ENCODE data around the gene PRRC2C. TPM values are rescaled to one million over a fixed set of nuclear protein-coding genes. Genes with fewer than 3 reads are reported as not detected.
"Not testable (repeated sequence)": the region's sequence is repeated elsewhere in the genome, so short reads cannot be mapped to it uniquely, and the experiment has no call there.

Gene PRRC2C
- total RNA-seq, 1 experiment from 2014 or later: 48.3 TPM

DNA sequence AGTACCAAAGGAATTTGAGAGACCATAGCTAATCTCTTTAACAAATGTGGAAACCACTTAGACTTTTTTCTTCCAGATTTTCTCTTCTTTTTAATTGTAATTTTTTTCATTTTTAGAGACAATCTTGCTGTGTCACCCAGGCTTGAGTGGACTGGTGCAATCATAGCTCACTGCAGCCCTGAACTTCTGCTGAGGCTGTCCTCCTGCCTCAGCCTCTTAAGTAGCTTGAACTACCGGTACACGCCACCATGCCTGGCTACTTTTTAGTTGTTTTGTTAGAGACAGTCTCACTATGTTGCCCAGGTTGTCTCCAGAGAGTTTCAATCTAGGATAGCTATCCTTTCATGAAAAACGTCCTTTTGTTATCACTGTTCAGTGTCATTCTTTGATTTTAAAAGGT is 15.0 kb downstream of the PRRC2C start:
- DNase-seq (ENCODE audit: low read depth): no peak

- no peak for DNase-seq (ENCODE audit: low read depth)
These were observed 15.5 kb downstream of the PRRC2C start for GRCh38 chr1:171500803-171501202.

DNA sequence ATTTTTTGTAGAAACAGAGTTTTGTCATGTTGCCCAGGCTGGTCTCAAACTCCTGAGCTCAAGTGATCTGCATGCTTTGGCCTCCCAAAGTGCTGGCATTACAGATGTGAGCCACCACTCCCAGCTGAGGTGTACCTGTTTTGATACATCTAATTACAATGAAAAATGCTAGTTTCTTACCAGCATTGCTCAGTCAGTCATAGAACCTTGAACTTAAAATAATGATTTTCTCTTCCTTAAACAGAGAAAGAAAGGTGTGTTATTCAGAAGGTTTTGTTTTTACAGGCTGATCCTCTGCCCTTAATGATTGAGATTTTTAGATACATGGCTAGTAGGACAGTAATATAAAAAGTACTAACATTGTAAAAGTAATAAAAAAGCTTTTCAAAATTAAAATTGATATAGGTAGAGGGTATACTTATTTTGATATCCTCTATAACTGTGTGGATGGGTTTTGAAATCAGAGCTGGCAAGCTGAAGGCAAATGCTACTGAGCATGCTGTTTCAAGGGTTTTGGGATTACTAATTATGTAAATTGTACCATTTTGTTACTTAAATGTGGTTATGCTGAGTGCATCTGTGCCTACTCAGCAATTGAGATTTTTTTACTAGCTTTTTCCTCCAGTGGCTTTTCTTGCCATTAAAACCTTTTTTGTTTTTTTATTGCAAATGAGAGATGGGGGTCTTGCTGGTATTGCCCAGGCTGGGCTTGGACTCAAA is 16.1 kb downstream of the PRRC2C start:
- no peak for DNase-seq (ENCODE audit: low read depth)

- no peak for DNase-seq (ENCODE audit: low read depth)
These were observed 21.4 kb downstream of the PRRC2C start for GRCh38 chr1:171506525-171507304.

DNA sequence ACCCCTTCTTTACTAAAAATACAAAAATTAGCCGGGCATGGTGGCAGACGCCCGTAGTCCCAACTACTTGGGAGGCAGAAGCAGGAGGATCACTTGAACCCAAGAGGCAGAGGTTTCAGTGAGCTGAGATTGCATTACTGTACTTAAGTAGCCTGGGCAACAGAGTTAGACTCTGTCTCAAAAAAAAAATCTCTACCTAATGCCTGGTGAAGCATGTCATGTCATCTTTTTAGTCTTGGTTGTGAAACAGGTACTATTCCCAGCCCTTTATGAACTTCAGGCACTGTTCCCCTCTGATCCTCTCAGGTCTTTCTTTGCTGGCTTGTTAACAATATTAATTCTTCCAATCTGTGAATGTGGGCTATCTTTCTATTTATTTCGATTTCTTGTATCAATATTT is 22.1 kb downstream of the PRRC2C start:
- DNase-seq (ENCODE audit: low read depth): no peak

DNA sequence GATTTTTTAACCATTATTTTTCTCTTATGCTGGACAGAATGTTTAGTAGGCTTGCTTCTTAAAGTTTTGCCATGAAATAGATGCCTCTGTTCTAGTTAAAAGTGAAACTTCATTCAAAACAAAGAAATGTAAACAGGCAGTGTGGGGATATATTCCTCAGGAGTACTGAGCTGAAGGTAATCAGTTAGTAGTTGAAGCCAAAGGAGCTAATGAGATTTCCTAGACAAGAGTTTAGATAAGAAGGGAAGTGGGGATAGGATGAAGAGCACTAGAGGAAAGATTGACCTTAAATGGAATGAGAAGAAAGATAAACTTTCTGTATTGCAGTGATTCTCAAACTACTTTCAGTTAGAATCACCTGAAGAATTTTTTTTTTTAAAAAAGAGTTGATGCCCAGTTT is 23.9 kb downstream of the PRRC2C start:
- DNase-seq (ENCODE audit: low read depth): no peak

DNA sequence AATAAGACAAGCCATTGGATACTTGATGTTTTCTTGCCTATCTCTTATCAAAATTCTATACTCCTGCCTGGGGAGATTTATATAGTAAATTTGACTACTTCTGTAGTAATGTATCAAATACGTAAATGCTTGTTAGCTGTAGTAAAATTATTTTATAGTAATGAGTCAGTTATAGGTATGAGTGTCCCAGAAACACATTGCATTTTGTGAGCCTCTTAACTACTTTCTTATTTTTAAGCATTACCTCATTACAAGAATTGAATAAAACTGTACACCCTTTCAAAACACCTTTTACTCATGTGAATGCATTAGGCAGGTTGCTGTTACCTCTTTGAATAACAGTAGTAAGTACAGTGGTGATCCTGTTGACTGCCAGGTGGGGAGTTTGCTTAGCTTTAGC is 28.4 kb downstream of the PRRC2C start:
- DNase-seq (ENCODE audit: low read depth): no peak

DNA sequence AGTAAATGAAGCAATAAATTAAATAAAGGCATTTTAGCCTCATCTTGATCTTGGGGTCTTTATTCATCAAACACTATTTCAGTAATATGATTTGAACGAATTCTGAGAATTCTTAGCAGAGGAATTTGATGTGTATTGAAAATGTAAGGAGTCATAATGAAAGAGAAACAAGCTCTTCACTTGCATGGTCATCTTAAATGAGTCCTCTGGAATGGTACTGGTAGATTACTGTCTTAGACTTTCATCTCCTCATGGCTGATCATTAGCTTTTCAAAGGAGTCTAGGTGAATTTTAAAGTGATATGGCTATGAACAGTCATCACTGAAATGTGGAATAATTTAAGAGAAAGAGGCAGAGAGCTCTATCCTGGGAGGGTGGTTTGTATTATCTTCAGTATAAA is 30.0 kb downstream of the PRRC2C start:
- no peak for DNase-seq (ENCODE audit: low read depth)

DNA sequence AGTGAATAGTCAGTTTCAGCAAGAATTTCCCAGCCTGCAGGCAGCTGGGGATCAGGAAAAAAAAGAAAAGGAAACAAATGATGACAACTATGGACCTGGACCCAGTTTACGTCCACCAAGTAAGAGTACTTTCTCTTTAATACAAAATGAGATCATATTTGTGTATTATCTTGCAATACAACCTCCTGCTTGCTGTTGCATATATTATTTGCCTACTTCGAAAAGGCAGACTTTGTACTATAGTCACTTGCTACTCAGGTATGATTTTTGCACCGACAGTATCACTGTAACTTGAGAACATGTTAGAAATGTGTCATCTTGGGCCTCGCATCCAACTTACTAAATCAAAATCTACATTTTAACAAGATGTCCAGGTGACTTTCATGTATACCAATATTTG is 30.4 kb downstream of the PRRC2C start:
- no peak for DNase-seq (ENCODE audit: low read depth)

DNA sequence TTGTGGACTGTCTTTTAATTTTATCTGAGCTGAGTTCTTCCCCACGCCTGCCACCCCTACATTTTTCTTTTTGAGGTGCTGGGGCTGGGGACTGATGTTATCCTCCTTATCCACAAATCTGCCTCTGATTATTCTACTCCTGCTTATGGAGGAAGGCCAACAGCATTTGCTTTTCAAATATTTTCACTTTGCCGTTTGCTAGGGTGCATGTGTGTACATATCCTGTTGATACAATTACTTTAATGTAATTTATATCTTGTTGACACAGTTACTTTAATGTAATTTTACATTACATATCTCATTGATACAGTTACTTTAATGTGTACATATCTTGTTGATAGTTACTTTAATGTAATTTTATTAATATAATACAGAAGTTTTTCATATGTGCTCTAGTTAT is 36.2 kb downstream of the PRRC2C start:
- DNase-seq (ENCODE audit: low read depth): no peak

GRCh38 chr1:171530676-171531075 is 45.3 kb downstream of the PRRC2C start:
- DNase-seq (ENCODE audit: low read depth): no peak

- no peak for DNase-seq (ENCODE audit: low read depth)
These were observed 47.2 kb downstream of the PRRC2C start for GRCh38 chr1:171532520-171532919.

DNA sequence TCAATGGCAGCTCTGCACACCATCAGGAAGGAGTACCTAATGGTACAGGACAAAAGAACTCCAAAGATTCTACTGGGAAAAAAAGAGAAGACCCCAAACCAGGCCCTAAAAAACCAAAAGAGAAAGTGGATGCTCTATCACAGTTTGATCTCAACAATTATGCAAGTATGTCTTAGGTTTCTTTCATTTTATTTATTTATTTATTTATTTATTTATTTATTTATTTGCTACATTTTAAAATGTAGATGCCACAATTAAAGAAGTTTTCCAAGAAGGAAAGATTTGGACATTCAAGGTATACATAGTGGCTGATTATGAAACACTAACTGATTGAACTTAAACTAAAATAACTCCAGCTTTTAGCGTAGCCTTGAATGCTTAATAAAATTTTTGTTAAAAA is 60.2 kb downstream of the PRRC2C start:
- DNase-seq (ENCODE audit: low read depth): no peak

- no peak for DNase-seq (ENCODE audit: low read depth)
These were observed 64.7 kb downstream of the PRRC2C start for GRCh38 chr1:171550050-171550449.

GRCh38 chr1:171550598-171551100 is 65.3 kb downstream of the PRRC2C start:
- DNase-seq (ENCODE audit: low read depth): not testable (repeated sequence)

- DNase-seq (ENCODE audit: low read depth): not testable (repeated sequence)
These were observed 68.6 kb downstream of the PRRC2C start for GRCh38 chr1:171553960-171554359.

DNA sequence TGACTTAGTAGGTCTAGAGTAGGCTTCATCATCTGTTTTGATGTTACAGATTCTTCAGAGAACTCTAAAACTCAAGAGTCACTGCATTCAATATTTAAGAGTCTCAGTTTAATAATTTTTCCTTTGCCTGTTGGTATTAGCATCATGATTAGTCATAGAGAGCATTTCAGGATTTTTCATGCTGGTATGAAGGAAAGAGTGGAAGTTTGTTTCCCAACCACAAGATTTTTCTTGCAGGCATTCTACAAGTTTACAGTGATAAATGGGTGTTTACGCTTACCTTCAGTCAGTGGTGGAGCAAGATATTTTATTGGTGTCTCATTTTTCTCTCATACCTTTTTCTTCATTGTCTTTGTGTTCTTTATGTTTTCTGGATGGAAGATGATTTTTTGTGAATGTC is 78.3 kb downstream of the PRRC2C start:
- DNase-seq (ENCODE audit: low read depth): no peak

DNA sequence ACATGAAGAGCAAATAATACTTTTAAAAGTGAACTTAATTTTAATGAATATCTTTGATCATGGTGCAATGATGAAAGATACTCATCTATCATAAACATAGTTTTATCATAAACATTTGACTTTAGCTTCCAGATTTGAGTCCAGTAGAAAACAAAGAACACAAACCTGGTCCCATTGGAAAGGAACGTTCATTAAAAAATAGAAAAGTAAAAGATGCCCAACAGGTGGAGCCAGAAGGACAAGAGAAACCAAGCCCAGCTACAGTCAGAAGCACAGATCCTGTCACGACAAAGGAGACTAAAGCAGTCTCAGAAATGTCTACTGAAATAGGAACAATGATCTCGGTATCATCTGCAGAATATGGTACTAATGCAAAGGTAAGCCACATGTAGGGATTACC is 81.1 kb downstream of the PRRC2C start:
- no peak for DNase-seq (ENCODE audit: low read depth)

DNA sequence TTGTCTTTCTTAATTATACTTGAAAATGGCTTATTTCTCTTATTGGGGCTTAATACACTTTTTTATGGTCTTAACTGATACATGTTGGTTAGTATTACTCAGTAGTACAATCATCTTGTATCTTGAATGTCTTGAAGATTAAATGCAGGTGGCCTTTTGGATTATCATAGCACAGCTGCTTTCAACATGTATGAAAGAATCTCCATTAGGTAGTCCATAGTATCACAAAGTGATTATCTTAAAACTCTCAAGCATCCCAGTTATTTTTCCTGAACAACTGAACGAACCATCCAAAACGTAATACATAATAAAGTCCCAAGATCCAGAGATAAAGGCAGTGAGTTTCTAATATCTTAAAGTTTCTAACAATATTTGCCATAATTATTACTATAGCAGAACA is 85.0 kb downstream of the PRRC2C start:
- no peak for DNase-seq (ENCODE audit: low read depth)

DNA sequence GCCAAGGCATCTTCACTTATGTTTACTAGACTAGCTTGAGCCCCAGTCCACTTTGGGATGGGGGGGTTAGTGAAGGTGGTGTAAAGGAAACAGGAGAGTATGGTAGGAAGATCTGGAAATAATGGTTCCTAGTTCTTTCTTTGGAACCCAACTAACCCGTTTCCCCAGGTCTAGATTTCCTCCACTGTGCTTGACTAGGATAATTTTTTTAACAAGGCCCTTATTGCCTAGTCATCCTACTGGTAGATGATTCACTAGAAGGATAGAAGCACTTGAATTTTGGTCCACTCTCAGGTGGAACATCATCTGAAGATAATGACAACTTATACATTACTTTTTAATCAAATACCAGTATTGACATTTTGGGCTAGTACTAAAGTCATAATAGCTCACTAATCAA is 90.8 kb downstream of the PRRC2C start:
- DNase-seq (ENCODE audit: low read depth): no peak

DNA sequence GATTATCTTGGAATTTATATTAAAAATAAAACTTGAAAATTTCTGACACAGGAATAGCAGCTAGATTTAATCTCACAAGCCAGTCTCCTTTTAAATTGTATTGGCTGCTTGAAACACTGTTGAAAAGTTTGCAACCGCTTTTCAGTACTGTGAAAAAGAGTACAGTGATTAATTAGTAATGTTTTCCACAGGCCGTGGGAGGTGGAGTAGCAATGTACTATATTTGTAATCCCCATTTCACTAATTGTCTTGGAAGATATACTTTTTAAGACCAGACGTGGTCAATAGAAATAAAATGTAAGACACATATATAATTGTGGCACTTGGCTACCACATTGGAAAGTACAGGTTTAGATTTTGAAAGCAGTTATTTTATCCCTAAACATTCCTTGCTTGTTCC is 95.9 kb downstream of the PRRC2C start:
- DNase-seq (ENCODE audit: low read depth): no peak

DNA sequence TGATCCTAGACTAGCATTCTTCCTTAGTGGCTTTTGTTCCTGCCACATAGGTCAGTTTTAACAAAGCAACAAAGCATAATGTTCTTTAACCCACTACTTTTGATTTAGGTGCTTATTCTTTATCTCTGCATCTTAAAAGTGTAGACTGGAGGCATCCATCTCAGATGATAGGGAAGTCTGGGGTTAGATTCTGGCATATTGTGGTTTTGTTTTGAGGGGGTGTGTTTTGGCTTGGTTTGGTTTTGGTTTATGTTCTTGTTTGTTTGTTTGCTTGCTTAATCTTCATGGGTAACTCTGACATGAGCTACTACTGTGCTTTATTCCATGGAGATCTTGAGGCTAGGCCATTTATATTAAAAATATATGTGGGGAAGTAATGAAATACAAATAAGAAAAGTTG is 96.4 kb downstream of the PRRC2C start:
- no peak for DNase-seq (ENCODE audit: low read depth)

- no peak for DNase-seq (ENCODE audit: low read depth)
These were observed 97.3 kb downstream of the PRRC2C start for GRCh38 chr1:171582589-171582988.

Data from Daoy (cell line).